GM19397 (cell line): Measurements from ENCODE around the gene CNTNAP2.

Experiments
- ATAC-seq: cut with Tn5 transposase; IDR thresholded peaks from one replicate; pipeline ENCODE4 v1.9.1; 2021; ENCODE audit warnings: mild to moderate bottlenecking, moderate library complexity; ENCODE audit not compliant: unreplicated experiment

Gene CNTNAP2

GRCh38 chr7:147300293-147300692 is 1183.7 kb downstream of the CNTNAP2 start:
- ATAC-seq: no peak

GRCh38 chr7:147304376-147304775 is 1187.8 kb downstream of the CNTNAP2 start:
- ATAC-seq: no peak

- ATAC-seq: no peak
Measured at GRCh38 chr7:147305827-147306226, 1189.2 kb downstream of the CNTNAP2 start.

- no peak for ATAC-seq
Measured at GRCh38 chr7:147308539-147308938, 1191.9 kb downstream of the CNTNAP2 start.

- ATAC-seq: no peak
Measured at GRCh38 chr7:147311336-147311735, 1194.7 kb downstream of the CNTNAP2 start.

- no peak for ATAC-seq
Measured at GRCh38 chr7:147321504-147321903, 1204.9 kb downstream of the CNTNAP2 start.

GRCh38 chr7:147332988-147333387 is 1216.4 kb downstream of the CNTNAP2 start:
- no peak for ATAC-seq

GRCh38 chr7:147363101-147363500 is 1246.5 kb downstream of the CNTNAP2 start:
- no peak for ATAC-seq

GRCh38 chr7:147376192-147376591 is 1259.6 kb downstream of the CNTNAP2 start:
- no peak for ATAC-seq

GRCh38 chr7:147380926-147381325 is 1264.3 kb downstream of the CNTNAP2 start:
- ATAC-seq: no peak

- ATAC-seq: no peak
Measured at GRCh38 chr7:147394329-147394728, 1277.7 kb downstream of the CNTNAP2 start.

GRCh38 chr7:147400221-147400689 is 1283.7 kb downstream of the CNTNAP2 start:
- ATAC-seq: no peak

GRCh38 chr7:147400925-147401324 is 1284.3 kb downstream of the CNTNAP2 start:
- no peak for ATAC-seq

GRCh38 chr7:147405621-147406020 is 1289.0 kb downstream of the CNTNAP2 start:
- ATAC-seq: no peak

GRCh38 chr7:147406521-147407135 is 1290.0 kb downstream of the CNTNAP2 start:
- no peak for ATAC-seq

- ATAC-seq: no peak
Measured at GRCh38 chr7:147411096-147411495, 1294.5 kb downstream of the CNTNAP2 start.

GRCh38 chr7:147412109-147412508 is 1295.5 kb downstream of the CNTNAP2 start:
- no peak for ATAC-seq

GRCh38 chr7:147412782-147413556 is 1296.4 kb downstream of the CNTNAP2 start:
- ATAC-seq: no peak

GRCh38 chr7:147413557-147413870 is 1296.9 kb downstream of the CNTNAP2 start:
- ATAC-seq: no peak

- ATAC-seq: no peak
Measured at GRCh38 chr7:147415991-147416390, 1299.4 kb downstream of the CNTNAP2 start.

GRCh38 chr7:147418966-147419365 is 1302.4 kb downstream of the CNTNAP2 start:
- ATAC-seq: no peak

- ATAC-seq: no peak
Measured at GRCh38 chr7:147423875-147424274, 1307.3 kb downstream of the CNTNAP2 start.

- ATAC-seq: no peak
Measured at GRCh38 chr7:147428075-147428474, 1311.5 kb downstream of the CNTNAP2 start.
